Chondrocyte (in vitro differentiated cells): ENCODE measurements around the gene RNU6-1. TPM values are rescaled to one million over a fixed set of nuclear protein-coding genes. Genes with fewer than 3 reads are reported as not detected.

Source experiments
- DNase-seq: peaks from one replicate; pipeline ENCODE4 v3.0.0; 2021; ENCODE audit warnings: mixed read lengths, low spot score
- H3K27ac Mint-ChIP-seq: one replicate; pipeline ENCODE4 v1.8.0; 2021; ENCODE audit warnings: mild to moderate bottlenecking, moderate library complexity, mixed read lengths; ENCODE audit not compliant: unreplicated experiment
- H3K27me3 Mint-ChIP-seq: 2 replicates; pipeline ENCODE4 v1.8.0; 2021; ENCODE audit warnings: low read depth, mixed read lengths
- H3K36me3 Mint-ChIP-seq: 2 replicates; pipeline ENCODE4 v1.8.0; 2021; ENCODE audit warnings: low read depth, mixed read lengths
- H3K4me1 Mint-ChIP-seq: 2 replicates; pipeline ENCODE4 v1.8.0; 2021; ENCODE audit warnings: low read depth, mild to moderate bottlenecking, mixed read lengths
- H3K4me3 Mint-ChIP-seq: one replicate; pipeline ENCODE4 v1.8.0; 2021; ENCODE audit warnings: mild to moderate bottlenecking, moderate library complexity, mixed read lengths; ENCODE audit not compliant: unreplicated experiment
- H3K9me3 Mint-ChIP-seq: 2 replicates; pipeline ENCODE4 v1.8.0; 2021; ENCODE audit warnings: low read depth, mixed read lengths
- total RNA-seq: library from RNA; stranded (reverse); gene quantifications from 3 replicates; pipeline ENCODE4 v1.2.1, GENCODE V29; 2021
- TF ChIP-seq, protein P1 (sequence below): fragments of 200-600 bp; sonication (generic); IDR thresholded peaks from 2 replicates; pipeline ENCODE4 v1.5.0; 2021; ENCODE audit warnings: antibody characterized with exemption, mild to moderate bottlenecking, moderate library complexity

RNU6-1 gene
- total RNA-seq, 1 donor from 2014 or later = not detected

DNA sequence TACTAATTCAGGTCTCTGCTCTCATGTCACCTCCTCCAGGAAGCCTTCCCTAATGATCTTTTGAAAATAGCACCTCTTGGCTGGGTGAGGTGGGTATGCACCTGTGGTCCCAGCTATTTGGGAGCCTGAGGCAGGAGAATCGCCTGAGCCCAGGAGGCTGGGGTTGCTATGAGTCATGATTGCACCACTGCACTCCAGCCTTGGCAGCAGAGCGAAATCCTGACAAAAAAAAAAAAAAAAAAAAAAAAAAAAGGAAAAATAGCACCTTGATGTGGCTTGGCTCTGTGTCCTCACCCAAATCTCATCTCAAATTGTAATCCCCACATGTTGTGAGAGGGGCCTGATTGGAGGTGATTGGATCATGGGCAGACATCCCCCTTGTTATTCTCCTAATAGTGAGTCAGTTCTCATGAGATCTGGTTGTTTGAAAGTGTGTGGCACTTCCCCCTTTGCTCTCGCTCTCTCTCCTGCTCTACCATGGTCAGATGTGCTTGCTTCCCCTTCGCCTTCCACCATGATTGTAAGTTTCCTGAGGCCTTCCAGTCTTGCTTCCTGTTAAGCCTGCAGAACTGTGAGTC, 11.2 kb upstream of the RNU6-1 start:
- TF ChIP-seq, protein P1, sequence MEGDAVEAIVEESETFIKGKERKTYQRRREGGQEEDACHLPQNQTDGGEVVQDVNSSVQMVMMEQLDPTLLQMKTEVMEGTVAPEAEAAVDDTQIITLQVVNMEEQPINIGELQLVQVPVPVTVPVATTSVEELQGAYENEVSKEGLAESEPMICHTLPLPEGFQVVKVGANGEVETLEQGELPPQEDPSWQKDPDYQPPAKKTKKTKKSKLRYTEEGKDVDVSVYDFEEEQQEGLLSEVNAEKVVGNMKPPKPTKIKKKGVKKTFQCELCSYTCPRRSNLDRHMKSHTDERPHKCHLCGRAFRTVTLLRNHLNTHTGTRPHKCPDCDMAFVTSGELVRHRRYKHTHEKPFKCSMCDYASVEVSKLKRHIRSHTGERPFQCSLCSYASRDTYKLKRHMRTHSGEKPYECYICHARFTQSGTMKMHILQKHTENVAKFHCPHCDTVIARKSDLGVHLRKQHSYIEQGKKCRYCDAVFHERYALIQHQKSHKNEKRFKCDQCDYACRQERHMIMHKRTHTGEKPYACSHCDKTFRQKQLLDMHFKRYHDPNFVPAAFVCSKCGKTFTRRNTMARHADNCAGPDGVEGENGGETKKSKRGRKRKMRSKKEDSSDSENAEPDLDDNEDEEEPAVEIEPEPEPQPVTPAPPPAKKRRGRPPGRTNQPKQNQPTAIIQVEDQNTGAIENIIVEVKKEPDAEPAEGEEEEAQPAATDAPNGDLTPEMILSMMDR = no peak
- Mint-ChIP-seq H3K36me3 (no peaks in the 10 kb centered on the region), H3K4me3 (no peak overlapping the region), H3K4me1 (peaks cover 8% of the 10 kb centered on the region), H3K27ac (no peak overlapping the region), H3K27me3 (no peaks in the 10 kb centered on the region), H3K9me3 (peaks cover 3% of the 10 kb centered on the region)
- no peak for DNase-seq

DNA sequence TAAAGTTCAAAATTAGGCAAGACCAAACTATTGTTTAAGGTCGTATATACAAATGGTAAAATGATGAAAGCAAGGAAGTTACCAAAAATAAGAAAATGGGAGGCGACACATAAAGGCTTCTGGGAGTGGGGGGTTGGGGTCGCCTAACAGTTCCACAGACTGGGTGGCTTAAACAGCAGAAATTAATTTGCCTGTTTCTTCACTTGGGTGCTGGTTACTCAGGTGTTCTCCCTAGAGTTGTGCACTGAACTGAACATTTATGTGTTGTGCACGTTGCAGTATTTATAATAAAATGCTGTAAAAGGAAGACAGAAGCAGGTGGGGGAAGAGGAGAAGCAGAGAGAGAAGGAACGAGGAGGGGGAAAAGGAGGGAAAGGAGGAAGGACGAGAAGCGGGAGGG, 10.5 kb upstream of the RNU6-1 start:
- no peaks in the 10 kb centered on the region for H3K36me3 Mint-ChIP-seq
- TF ChIP-seq, protein P1 = no peak
- H3K4me1 Mint-ChIP-seq = peaks cover 3% of the 10 kb centered on the region
- DNase-seq = no peak
- no peaks in the 10 kb centered on the region for H3K27me3 Mint-ChIP-seq
- peaks cover 3% of the 10 kb centered on the region for H3K9me3 Mint-ChIP-seq
- H3K27ac Mint-ChIP-seq = no peak overlapping the region
- H3K4me3 Mint-ChIP-seq = no peak overlapping the region

DNA sequence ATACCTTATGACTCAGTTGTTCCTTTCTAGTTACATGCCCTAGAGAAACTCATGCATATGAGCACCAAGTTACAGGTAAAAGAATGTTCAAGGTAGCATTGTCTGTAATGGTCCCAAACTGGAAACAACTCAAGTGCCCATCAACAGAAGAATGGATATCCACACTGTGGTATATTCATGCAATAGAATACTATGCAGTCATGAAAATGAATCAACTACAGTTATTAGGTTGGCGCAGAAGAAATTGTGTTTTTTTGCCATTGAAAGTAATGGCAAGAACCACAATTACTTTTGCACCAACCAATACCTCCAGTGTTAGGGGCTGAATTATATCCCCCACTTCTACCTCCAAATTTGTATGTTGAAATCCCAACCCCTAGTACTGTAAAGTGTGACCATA, 9.7 kb upstream of the RNU6-1 start:
- TF ChIP-seq, protein P1 = no peak
- Mint-ChIP-seq H3K27ac (no peak overlapping the region), H3K27me3 (no peaks in the 10 kb centered on the region), H3K4me1 (peaks cover 3% of the 10 kb centered on the region), H3K36me3 (no peaks in the 10 kb centered on the region), H3K4me3 (no peak overlapping the region), H3K9me3 (peaks cover 3% of the 10 kb centered on the region)
- no peak for DNase-seq

DNA sequence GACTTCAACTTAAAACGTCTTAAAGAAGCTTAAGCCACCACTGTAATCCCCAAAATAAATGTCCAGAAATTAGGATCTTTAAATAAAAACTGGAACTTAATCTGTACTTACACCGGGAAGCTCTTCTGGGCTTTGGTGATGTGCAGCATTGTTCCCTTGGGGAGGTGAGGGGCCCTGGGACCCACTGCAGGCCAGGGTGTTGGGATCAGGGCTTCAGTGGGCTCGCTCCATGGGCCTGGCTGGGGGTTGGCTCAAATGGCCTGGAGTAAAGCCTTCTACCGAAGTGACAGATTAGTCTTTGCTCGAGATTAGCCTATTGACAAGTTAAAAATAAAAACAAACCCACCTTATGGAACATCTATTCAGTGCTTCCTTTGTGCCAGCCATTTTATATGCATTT, 6.1 kb upstream of the RNU6-1 start:
- no peak overlapping the region for H3K4me3 Mint-ChIP-seq
- no peaks in the 10 kb centered on the region for H3K36me3 Mint-ChIP-seq
- TF ChIP-seq, protein P1 = no peak
- no peaks in the 10 kb centered on the region for H3K27me3 Mint-ChIP-seq
- H3K4me1 Mint-ChIP-seq = peaks cover 25% of the 10 kb centered on the region
- DNase-seq = no peak
- H3K27ac Mint-ChIP-seq = no peak overlapping the region
- H3K9me3 Mint-ChIP-seq = peaks cover 3% of the 10 kb centered on the region

DNA sequence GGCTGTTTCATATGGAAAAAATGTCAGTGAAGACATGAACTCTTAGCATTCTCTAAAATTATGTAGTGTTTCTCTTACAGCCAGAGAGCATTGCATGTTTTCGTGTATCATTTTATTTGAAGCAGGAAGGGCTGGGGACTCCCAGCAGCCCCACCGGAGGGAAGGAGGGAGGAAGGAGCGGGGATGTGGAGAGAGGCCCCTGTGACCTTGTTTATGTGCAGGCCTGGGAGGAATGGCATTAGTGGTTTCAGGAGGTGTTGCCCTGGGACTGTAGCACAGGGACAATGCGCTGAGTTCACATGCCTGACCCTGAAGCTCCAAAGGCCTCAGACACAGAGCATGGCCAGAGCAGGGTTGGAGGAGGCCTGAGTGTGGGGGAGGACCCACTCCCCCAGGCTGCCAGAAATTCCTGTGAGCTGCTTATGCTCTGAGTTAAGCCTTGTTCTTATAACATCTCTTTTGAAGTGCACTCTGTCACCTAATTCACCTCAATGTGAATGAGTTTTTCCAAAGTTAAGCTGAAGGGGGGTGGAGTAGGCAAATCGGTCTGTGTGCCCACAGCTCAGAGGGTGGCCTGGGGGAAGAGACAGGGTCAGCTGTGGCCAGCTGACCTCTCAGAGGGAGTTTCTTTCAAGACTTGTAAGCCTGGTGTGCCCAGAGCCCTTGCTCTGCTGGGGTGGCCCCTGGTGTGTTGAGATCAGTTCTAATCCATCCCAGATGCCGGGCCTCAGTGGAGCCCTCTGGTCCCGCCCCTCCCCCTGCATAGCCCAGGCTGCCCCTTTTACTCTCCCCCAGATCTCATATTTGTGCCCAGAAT, 3.9 kb upstream of the RNU6-1 start:
- H3K27me3 Mint-ChIP-seq = no peaks in the 10 kb centered on the region
- peaks cover 39% of the 10 kb centered on the region for H3K4me1 Mint-ChIP-seq
- no peak for DNase-seq
- no peak overlapping the region for H3K4me3 Mint-ChIP-seq
- H3K9me3 Mint-ChIP-seq = no peaks in the 10 kb centered on the region
- H3K36me3 Mint-ChIP-seq = no peaks in the 10 kb centered on the region
- TF ChIP-seq, protein P1 = no peak
- peak overlapping the region; percentile 85 for H3K27ac Mint-ChIP-seq
